Endothelial cell of umbilical vein (primary cell): ENCODE measurements around the gene DCLK1.

Experiments
- CTCF ChIP-seq, 2 donors: IDR thresholded peaks; 1 replicate in 1 of 2; 2 replicates in 1 of 2; pipeline ENCODE4 v1.5.1; 2011; ENCODE audit warnings: low read length in 2 of 2, mild to moderate bottlenecking in 2 of 2, moderate library complexity in 2 of 2, control low read depth in 1 of 2, inconsistent platforms in 1 of 2, low read depth in 1 of 2; ENCODE audit not compliant: insufficient read depth in 1 of 2; ENCODE audit errors: extremely low read depth in 1 of 2
- FOS ChIP-seq: IDR thresholded peaks from 2 replicates; pipeline ENCODE4 v1.6.1; 2011; ENCODE audit warnings: mild to moderate bottlenecking, low read length, moderate library complexity, borderline replicate concordance; ENCODE audit not compliant: insufficient read depth
- GATA2 ChIP-seq: IDR thresholded peaks from 2 replicates; pipeline ENCODE4 v1.7.0; 2011; ENCODE audit warnings: low read depth, mild to moderate bottlenecking, moderate library complexity, mixed read lengths, low read length; ENCODE audit not compliant: insufficient read length, insufficient read depth
- JUN ChIP-seq: IDR thresholded peaks from 2 replicates; pipeline ENCODE4 v1.6.1; 2011; ENCODE audit warnings: borderline replicate concordance, low read depth; ENCODE audit not compliant: insufficient read length, insufficient read depth
- POLR2A ChIP-seq: IDR thresholded peaks from 2 replicates; pipeline ENCODE4 v1.6.1; 2012; ENCODE audit warnings: low read depth, mild to moderate bottlenecking, control low read depth, low read length
- POLR2AphosphoS5 ChIP-seq: IDR thresholded peaks from 2 replicates; pipeline ENCODE4 v1.6.1; 2012; ENCODE audit warnings: low read depth, mild to moderate bottlenecking, control low read depth, low read length, moderate library complexity; ENCODE audit not compliant: insufficient read depth

GRCh38 chr13:35832551-35832950 lies 298.6 kb downstream of the DCLK1 start:
- TF ChIP-seq GATA2 = no peak
- no peak for TF ChIP-seq CTCF (IDR thresholded peaks at IDR 0.05; ENCODE audit: extremely low read depth in 1 of 2, insufficient read depth in 1 of 2, low read depth in 1 of 2, low read length in 2 of 2)
- TF ChIP-seq JUN = no peak
- TF ChIP-seq FOS = no peak
- no peak for TF ChIP-seq POLR2AphosphoS5
- no peak for TF ChIP-seq POLR2A
